ENCODE results near the gene LRRK2. TPM values are rescaled to one million over a fixed set of nuclear protein-coding genes. Genes with fewer than 3 reads are reported as not detected.

LRRK2 gene
- polyA plus RNA-seq, 1 donor (not counting 4 experiments of a cell fraction or from before 2014, with no cell fraction given): 0.25 TPM

DNA sequence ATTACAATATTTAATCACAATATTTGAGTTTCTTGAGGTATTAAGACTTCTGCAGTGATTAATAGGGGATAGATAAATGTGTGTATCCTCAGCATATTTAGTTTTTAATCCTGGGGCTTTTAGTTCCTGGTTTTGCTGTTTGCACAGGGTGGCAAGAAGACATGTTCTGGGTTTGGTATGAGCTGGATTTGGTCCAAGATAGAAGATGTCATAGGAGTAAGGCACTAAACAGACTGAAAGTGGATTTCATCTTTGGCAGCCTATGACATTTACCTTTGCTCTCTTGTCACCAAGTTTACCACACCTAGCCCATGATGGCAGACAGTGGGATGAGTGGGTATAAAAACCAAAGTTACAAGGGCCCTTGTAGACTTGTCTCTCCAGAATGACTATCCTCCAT lies 168.2 kb downstream of the LRRK2 start:
- H4K20me1 ChIP-seq (ENCODE audit: control insufficient read depth, extremely low read depth, insufficient read depth, low read length): no peaks in the 10 kb centered on the region
- dilution Hi-C loops (cut with MboI; ENCODE audit: extremely low pct_ligation_motif_present, low sequenced_read_pairs): no loop called here
- no peaks in the 10 kb centered on the region for H3K4me1 ChIP-seq (ENCODE audit: control insufficient read depth, extremely low read depth, insufficient read depth, low read length)
- H3K27ac ChIP-seq (ENCODE audit: control insufficient read depth, insufficient read depth, low read length): no peak overlapping the region
- H3K4me3 ChIP-seq (ENCODE audit: control insufficient read depth in 2 of 3, extremely low read depth in 1 of 3, insufficient read depth in 2 of 3, low read depth in 1 of 3, low read length in 3 of 3): no peak overlapping the region
- no peak for DNase-seq (ENCODE audit: low read depth, low spot score)
- no peak overlapping the region for H2AFZ ChIP-seq (ENCODE audit: control insufficient read depth, low read length)
- H3K4me2 ChIP-seq (ENCODE audit: control insufficient read depth, extremely low read depth, insufficient read depth, low read depth, low read length): no peak overlapping the region
- H3K79me2 ChIP-seq (ENCODE audit: control insufficient read depth, insufficient read depth, low read length): no peaks in the 10 kb centered on the region
- H3K36me3 ChIP-seq (ENCODE audit: control insufficient read depth in 2 of 2, extremely low read depth in 1 of 2, insufficient read depth in 2 of 2, low read length in 2 of 2): no peaks in the 10 kb centered on the region
- H3K9me3 ChIP-seq (ENCODE audit: control insufficient read depth, low read depth, low read length): no peaks in the 10 kb centered on the region
- H3K9me1 ChIP-seq (ENCODE audit: control insufficient read depth, extremely low read depth, insufficient read depth, low read length): no peaks in the 10 kb centered on the region
- TF ChIP-seq EZH2 (IDR thresholded peaks at IDR 0.05; ENCODE audit: low read length): no peak
- TF ChIP-seq, protein P1, sequence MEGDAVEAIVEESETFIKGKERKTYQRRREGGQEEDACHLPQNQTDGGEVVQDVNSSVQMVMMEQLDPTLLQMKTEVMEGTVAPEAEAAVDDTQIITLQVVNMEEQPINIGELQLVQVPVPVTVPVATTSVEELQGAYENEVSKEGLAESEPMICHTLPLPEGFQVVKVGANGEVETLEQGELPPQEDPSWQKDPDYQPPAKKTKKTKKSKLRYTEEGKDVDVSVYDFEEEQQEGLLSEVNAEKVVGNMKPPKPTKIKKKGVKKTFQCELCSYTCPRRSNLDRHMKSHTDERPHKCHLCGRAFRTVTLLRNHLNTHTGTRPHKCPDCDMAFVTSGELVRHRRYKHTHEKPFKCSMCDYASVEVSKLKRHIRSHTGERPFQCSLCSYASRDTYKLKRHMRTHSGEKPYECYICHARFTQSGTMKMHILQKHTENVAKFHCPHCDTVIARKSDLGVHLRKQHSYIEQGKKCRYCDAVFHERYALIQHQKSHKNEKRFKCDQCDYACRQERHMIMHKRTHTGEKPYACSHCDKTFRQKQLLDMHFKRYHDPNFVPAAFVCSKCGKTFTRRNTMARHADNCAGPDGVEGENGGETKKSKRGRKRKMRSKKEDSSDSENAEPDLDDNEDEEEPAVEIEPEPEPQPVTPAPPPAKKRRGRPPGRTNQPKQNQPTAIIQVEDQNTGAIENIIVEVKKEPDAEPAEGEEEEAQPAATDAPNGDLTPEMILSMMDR (optimal IDR thresholded peaks at IDR 0.05 in 1 of 3, IDR thresholded peaks at IDR 0.05 in 1 of 3, conservative IDR thresholded peaks at IDR 0.05 in 1 of 3; ENCODE audit: extremely low read depth in 1 of 3, insufficient read depth in 2 of 3, low read length in 3 of 3): no peak
- no peaks in the 10 kb centered on the region for H3K27me3 ChIP-seq (ENCODE audit: control insufficient read depth, extremely low read depth, insufficient read depth, low read length)
- no peak for FAIRE-seq
- H3K9ac ChIP-seq (ENCODE audit: control insufficient read depth, extremely low read depth, insufficient read depth, low read length): no peak overlapping the region

DNA sequence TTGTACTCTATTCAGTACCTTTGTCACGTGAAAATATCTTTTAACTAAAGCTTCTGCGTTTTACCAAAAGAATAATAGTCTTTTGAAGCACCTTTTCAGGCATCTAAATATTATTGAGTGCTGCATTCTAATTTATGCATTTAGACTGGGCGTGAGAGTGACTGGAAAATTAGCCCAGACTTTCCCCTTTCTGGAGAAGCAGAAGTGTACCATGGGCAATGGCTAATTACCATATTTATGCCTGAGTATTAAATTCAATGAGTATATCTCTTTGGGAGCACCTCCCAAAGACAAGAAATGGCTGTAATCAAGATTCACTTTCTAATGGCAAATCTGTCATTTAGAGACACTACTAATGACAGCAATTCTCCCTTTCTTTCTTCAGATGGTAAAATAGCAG lies 174.9 kb downstream of the LRRK2 start:
- H3K9me1 ChIP-seq (ENCODE audit: control insufficient read depth, extremely low read depth, insufficient read depth, low read length): no peaks in the 10 kb centered on the region
- no peak overlapping the region for H3K27ac ChIP-seq (ENCODE audit: control insufficient read depth, insufficient read depth, low read length)
- no peaks in the 10 kb centered on the region for H3K36me3 ChIP-seq (ENCODE audit: control insufficient read depth in 2 of 2, extremely low read depth in 1 of 2, insufficient read depth in 2 of 2, low read length in 2 of 2)
- H3K27me3 ChIP-seq (ENCODE audit: control insufficient read depth, extremely low read depth, insufficient read depth, low read length): no peaks in the 10 kb centered on the region
- H3K79me2 ChIP-seq (ENCODE audit: control insufficient read depth, insufficient read depth, low read length): no peaks in the 10 kb centered on the region
- FAIRE-seq: no peak
- no peak overlapping the region for H3K9ac ChIP-seq (ENCODE audit: control insufficient read depth, extremely low read depth, insufficient read depth, low read length)
- no peaks in the 10 kb centered on the region for H3K9me3 ChIP-seq (ENCODE audit: control insufficient read depth, low read depth, low read length)
- no peak overlapping the region for H3K4me2 ChIP-seq (ENCODE audit: control insufficient read depth, extremely low read depth, insufficient read depth, low read depth, low read length)
- H2AFZ ChIP-seq (ENCODE audit: control insufficient read depth, low read length): no peak overlapping the region
- H3K4me1 ChIP-seq (ENCODE audit: control insufficient read depth, extremely low read depth, insufficient read depth, low read length): no peaks in the 10 kb centered on the region
- no peak overlapping the region for H3K4me3 ChIP-seq (ENCODE audit: control insufficient read depth in 2 of 3, extremely low read depth in 1 of 3, insufficient read depth in 2 of 3, low read depth in 1 of 3, low read length in 3 of 3)
- dilution Hi-C loops (cut with MboI; ENCODE audit: extremely low pct_ligation_motif_present, low sequenced_read_pairs): no loop called here
- TF ChIP-seq, protein P1 (optimal IDR thresholded peaks at IDR 0.05 in 1 of 3, IDR thresholded peaks at IDR 0.05 in 1 of 3, conservative IDR thresholded peaks at IDR 0.05 in 1 of 3; ENCODE audit: extremely low read depth in 1 of 3, insufficient read depth in 2 of 3, low read length in 3 of 3): no peak
- TF ChIP-seq EZH2 (IDR thresholded peaks at IDR 0.05; ENCODE audit: low read length): no peak
- no peaks in the 10 kb centered on the region for H4K20me1 ChIP-seq (ENCODE audit: control insufficient read depth, extremely low read depth, insufficient read depth, low read length)
- no peak for DNase-seq (ENCODE audit: low read depth, low spot score)

Data from keratinocyte (primary cell).